Adipose tissue (tissue), 3 donors: ENCODE data around the gene RABGAP1L. TPM values are rescaled to one million over a fixed set of nuclear protein-coding genes. Genes with fewer than 3 reads are reported as not detected.

Source experiments
- H3K27ac ChIP-seq: one replicate; pipeline ENCODE4 v1.5.1; 2013; ENCODE audit warnings: low read depth, low read length
- WGBS, 3 donors: extraction: QIAGEN DNeasy Blood & Tissue Kit; methylation state at CpG; one replicate each; pipeline ENCODE4 v1.1.7; 2013; 5-methylcytosine and 5-hydroxymethylcytosine counted together
- polyA plus RNA-seq, 3 donors: library from polyadenylated mRNA; stranded (reverse); fragments of 200-250 nt; gene quantifications; one replicate each; pipeline ENCODE4 v1.2.3, GENCODE V29; 2013
- donor health status: healthy with polysubstance abuse.
- donor health status: Bipolar disorder and iron deficiency.
- donor health status: healthy.

The RABGAP1L gene
- polyA plus RNA-seq, 3 donors = 7.6 to 13.5 (median 10.3) TPM

DNA sequence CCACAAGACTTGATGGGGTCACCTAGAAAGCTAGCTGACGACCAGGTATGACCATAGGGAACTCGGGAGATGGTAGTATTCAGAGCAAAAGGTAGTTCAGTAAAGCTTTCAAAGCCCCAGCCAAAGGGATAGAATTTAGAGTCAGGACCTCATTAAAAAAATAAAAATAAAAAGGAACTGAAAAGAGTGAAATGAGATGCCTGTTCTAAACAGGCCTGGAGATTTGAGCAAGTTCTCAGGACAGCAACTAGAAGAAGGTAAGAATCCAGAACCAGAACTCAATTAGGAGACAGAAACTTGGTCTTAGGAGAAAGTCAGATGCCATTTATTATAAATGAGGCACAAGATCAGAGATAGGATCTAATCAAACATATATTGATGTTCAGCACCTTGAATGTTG, 575.0 kb downstream of the RABGAP1L start:
- no peak overlapping the region for H3K27ac ChIP-seq
- WGBS, 3 donors = 94 to 99% (median 95%) methylated on average over 2 of the region's 2 CpGs

DNA sequence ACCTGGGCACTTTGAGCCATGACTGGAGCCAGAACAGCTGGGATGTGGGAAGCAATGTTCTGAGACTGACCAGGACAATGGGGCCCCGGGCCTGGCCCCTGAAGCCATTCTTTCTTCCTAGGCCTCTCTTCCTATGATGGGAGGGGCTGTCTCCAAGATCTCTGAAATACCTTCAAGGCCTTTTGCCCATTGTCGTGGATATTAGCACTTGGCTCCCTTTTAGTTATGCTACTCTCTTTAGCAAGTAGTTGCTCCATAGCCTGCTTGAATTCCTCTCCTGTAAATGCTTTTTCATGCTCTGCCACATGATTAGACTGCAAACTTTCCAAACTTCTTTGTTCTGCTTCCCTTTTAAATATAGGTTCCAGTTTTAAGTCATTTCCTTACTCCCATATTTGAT, 577.5 kb downstream of the RABGAP1L start:
- 97 to 100% (median 100%) methylated on average over 2 of the region's 2 CpGs for WGBS, 3 donors
- H3K27ac ChIP-seq = no peak overlapping the region

DNA sequence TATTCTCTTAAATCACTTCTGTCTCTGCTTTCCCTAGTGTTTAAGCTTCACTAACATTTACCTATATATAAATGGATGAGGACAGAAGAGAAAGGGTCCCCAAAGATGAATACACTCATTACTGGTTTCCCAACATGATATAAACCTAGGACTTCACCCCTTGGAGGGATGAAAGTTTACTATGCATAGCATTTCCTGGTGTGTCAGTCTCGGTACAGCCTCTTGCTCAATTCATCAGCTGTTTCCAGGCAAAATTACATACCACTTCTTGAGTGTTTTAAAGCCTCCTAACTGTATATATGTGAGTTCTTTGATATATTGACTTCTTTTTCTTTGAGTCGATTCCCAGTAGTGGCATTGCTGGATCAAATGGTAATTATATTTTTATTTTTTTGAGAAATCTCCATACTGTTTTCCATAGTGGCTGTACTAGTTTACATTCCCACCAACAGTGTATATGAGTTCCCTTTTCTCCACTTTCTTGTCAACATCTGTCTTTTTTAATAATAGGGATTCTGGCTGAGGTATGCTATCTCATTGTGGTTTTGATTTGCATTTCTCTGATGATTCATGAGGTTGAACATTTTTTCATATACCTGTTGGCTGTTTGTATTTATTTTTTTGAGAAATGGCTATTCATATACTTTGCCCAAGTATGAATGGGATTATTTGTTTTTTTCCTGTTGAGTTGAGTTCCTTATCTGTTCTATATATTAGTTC, 581.1 kb downstream of the RABGAP1L start:
- 52 to 69% (median 57%) methylated on average over 2 of the region's 2 CpGs for WGBS, 3 donors
- H3K27ac ChIP-seq = no peak overlapping the region

DNA sequence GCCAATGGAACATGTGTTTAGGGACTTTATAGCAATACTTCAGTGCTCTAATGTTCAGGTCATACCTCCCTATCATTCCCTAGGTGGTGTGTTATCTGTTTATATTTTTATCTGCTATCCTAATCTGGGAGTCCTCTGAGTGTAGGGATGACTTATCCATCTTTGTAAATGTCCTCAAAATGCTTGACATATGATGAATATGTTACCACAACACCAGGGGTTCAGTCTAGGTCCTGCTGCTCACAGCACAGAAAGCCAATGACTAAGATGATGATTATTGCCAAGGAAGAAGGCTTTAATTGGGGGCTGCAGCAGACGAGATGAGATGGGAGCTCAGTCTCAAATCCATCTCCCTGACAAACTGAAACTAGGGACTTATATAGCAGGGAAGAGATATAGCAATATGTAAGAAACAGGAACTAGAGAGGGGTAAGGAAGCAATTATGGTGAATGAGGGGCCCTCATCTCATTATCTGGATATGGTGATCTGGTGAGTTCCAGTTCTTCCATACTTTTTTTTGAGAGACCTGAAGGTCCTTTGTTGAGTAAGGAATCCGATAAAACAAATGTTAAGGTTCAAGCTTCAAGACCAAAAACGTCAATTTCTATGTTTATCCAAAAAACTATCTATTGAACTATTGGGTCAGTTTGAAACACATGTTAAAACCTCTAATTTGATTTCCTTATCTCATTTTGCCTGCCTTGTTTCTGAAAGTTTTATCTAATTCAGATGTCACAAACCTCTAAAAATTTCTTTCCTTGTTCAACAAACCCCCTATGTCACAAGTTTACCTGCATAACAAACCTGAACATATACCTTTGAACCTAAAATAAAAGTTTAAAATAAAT, 583.7 kb downstream of the RABGAP1L start:
- 70 to 81% (median 71%) methylated on average over 3 of the region's 3 CpGs for whole genome bisulfite sequencing, 3 donors
- H3K27ac ChIP-seq = no peak overlapping the region

DNA sequence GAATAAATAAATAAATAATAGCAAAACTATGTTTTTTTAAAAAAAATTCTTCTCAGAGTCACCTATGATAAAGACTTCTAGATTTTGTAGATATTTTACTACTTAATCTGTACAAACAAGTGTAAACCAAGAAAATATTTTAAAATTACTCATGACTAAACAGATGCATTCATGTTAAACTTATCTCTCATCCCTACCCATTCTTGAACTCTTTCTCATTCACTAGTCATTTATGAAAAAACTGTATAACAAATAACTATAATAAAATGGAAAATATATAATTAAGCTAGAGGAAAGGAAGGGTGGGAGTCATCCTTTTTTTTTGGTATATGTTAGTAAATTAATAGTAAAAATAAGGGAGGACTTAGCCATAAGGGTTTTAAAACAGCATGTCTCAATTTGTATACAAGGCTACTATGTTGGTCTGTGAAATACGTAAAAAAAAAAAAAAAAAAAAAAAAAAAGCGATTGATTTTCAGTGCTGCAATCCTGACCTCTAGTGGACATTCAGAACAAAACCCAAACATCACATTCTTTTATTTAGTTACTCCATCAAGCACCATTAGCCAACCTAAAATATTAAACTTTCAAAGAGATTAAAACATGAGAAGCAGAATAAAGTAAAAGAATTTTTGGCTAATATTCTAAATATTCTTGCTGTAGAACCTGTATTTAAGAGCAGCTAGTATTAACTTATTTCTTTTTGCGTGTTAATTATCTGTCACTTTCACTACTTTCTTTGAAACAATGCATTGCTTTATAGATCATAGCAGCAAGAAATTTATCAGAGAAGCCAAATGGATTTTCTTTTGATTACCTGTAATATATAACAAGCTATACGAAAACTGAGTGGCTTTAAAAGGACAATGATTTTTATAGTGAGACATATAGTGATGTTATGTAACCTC, 584.6 kb downstream of the RABGAP1L start:
- WGBS, 3 donors = 20 to 33% (median 31%) methylated on average over 4 of the region's 4 CpGs

DNA sequence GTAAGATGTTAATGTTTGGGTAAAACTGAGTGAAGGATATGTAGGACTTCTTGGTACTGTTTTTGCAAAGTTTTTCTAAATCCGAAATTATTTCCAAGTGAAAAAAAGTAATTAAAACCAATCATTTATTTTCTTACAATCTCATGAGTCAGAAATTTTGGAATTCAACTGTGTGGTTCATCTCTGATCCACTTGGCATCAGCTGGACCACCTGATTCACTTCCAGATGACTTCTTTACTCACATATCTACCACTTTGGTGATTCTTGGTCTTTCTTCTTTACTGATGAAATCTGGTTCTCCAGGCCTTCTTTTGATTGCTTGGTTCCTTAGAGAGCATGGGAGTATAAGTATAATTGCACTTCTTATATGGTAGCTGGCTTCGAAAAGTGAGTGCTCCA, 585.6 kb downstream of the RABGAP1L start:
- H3K27ac ChIP-seq = no peak overlapping the region
- WGBS, 3 donors = 53 to 79% (median 77%) methylated on average over 2 of the region's 2 CpGs

More for the DNA sequence above, 584.6 kb downstream of the RABGAP1L start:
- H3K27ac ChIP-seq = no peak overlapping the region

DNA sequence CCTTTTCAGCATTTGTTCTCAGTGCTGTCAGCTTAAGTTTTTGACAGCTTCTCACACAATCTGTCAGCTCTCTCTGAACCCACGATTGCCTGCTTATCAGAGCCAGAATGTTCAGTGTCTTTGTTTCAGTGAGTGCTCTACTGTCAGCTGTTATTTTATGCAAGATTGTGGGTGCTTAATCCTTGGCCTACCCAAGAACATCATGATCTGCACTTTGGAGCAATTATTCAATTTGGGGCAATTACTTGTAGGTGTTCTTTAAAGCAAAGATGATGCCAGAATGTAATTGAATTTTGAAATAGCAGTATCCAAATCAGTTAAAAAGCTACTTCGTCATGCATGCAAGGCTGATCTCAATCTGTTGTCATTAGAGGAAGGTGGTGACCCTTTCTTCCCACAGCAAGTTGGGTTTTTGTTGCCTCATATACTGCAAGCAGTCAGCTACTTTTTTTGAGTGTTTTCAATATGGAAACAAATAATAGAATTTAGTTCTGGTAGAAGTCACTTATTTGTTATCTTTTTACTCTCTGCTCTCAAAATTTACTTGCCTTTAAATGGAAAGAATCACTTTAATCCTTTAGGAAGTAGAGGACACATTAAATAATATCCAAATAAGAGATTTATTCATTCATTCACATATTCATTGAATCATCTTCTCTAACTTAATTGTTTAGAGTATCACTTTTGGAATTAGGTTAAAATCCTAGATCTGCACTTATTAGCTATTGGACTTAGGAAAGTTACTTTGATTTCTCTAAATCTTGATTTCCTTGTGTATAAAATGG, 586.9 kb downstream of the RABGAP1L start:
- H3K27ac ChIP-seq = no peak overlapping the region
- 62 to 72% (median 68%) methylated on average over 2 of the region's 2 CpGs for WGBS, 3 donors

DNA sequence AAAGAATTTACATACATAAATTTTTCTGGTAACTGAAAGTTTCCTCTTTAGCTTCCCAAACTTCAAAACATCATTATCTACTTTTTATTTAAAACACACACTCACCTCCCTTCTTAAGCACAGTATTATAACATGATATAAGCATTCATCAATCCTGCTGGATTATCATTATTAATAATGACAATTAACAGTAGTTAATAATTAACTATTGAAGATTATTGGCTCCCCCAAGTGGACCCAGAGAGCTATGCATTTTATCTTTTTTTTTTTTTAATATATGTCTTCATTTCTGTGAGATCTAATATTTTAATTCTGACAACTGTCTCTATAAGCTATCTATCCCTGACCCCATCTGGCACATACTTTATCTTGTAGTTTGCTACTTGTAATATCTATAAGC, 588.3 kb downstream of the RABGAP1L start:
- no peak overlapping the region for H3K27ac ChIP-seq

DNA sequence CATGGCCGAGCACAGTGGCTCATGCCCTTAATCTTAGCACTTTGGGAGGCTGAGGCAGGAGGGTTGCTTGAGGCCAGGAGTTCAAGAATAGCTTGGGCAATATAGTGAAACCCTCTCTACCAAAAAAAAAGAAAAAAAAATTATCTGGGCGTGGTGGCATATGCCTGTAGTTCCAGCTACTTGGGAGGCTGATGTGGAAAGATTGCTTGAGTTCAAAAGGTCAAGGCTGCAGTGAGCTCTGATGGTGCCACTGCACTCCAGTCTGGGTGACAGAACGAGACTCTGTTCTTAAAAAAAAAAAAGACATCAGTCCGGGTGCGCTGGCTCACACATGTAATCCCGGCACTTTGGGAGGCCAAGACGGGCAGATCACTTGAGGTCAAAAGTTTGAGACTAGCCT, 589.3 kb downstream of the RABGAP1L start:
- no peak overlapping the region for H3K27ac ChIP-seq
- WGBS, 3 donors = 91 to 96% (median 95%) methylated on average over 7 of the region's 7 CpGs

DNA sequence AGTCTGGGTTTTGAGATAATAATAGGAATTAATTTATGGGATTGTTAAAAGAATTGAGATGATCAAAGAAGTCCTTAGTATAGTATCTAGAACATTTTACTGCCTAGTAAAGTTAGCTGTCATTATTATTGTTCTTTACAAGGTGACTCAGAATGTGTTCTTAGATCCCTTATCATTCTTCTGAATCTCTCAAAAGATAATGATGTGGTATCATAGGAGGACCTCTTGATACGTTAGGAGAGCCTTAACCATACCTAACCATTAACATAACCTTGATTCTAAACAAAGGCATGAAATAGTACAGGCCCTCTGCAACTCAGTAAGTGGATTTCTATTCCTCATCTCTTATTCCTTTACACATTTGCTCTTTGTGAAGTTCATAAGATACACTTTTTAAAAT, 593.8 kb downstream of the RABGAP1L start:
- no peak overlapping the region for H3K27ac ChIP-seq
- 76 to 94% (median 81%) methylated on average over 1 of the region's 1 CpG for WGBS, 3 donors

DNA sequence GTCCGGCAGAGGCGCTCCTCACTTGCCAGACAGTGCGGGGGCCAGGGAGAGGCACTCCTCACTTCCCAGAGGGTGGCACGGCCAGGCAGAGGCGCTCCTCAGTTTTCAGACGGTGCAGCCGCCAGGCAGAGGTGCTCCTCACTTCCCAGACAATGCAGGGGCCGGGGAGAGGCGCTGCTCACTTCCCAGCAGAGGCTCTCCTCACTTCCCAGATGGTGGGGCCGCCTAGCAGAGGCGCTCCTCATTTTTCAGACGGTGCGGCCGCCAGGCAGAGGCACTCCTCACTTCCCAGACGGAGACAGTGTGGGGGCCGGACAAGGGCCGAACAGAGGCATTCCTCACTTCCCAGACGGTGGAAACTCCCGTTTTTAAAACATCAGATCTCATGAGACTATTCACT, 602.0 kb downstream of the RABGAP1L start:
- no peak overlapping the region for H3K27ac ChIP-seq
- WGBS, 3 donors = 89 to 94% (median 91%) methylated on average over 19 of the region's 19 CpGs

DNA sequence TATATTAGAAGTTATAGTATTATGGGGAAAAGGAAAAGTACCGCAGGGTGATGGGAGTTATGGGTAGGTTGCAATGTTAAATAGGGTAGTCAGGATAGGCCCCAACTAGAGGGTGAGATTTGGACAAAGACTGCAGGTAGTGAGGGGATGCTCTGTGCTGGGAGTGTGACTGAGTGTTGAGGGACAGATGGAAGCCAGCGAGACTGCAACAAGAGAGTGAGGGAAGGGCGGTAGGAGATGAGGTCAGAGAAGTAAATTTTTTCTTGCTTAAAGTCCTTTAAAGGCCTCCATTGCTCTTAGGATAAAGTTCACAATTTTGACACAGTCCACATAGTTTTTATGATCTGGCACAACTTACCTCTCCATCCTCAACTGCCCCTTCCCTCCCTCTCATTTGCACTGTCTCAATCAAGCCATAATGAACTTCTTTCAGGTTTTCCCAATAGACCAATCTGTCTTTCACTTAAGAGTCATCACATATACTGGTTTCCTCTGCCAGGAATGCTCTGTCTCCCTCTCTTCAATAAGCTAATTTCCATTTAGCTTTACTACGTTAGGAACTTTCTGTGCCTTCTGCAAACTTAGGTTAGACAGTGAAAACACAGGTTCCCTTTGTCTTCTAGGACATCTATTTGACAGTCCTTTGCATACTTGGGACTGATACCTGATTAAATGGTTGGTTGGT, 602.7 kb downstream of the RABGAP1L start:
- H3K27ac ChIP-seq = no peak overlapping the region
- 87 to 99% (median 94%) methylated on average over 4 of the region's 4 CpGs for WGBS, 3 donors

DNA sequence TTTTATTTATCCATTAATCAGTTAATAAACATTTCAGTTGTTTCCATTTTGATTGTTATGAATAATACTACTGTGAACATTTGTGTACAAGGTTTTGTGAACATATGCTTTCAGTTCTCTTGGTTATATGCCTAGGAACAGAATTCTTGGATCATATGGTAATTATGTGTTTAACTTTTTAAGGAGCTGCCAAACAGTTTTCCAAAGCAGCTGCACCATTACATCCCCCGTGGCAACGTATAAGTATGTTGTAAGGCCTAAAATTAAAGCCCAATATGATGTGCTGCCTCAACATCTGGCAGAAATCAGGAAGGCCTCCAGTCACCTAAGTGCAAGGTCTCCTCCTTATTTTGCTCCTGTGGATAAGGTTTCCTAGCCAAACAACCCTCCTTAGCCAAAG, 604.9 kb downstream of the RABGAP1L start:
- H3K27ac ChIP-seq = no peak overlapping the region
- 49 to 82% (median 78%) methylated on average over 2 of the region's 2 CpGs for WGBS, 3 donors

DNA sequence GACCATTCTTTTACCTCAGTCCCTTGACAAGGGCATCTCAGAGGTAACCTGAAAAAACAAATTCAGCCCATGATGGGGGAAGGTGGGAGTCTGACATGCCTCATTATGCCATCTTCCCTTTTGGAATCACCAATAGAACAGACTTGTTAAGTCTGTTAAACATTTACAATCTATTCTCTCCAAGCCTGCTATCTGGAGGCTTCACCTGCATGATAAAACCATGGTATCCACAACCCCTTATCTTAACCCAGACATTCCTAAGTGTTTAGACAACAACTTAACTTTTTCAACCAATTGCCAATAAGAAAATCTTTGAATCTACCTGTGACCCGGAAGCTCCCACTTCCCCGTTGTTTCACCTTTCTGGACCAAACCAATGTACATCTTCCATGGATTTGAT, 607.4 kb downstream of the RABGAP1L start:
- WGBS, 3 donors = 93 to 98% (median 94%) methylated on average over 2 of the region's 2 CpGs

DNA sequence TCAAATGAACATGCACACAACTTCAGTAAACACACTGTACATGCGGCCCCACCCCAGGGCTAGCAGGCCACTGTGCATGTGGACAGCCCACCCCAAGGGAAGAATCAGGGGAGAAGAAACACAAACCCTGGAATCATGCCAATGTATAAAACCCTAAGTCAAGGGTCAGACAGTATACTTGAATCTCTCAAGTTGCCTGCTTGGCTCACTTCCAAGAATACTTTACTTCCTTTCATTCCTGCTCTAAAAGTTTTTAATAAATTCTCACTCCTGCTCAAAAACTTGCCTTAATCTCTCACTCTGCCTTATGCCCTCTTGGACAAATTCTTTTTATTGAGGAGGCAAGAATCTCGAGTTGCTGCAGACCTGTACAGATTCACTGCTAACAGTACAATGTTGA, 609.2 kb downstream of the RABGAP1L start:
- H3K27ac ChIP-seq = no peak overlapping the region
- WGBS, 3 donors = 38 to 58% (median 44%) methylated on average over 2 of the region's 2 CpGs

More for the DNA sequence above, 607.4 kb downstream of the RABGAP1L start:
- H3K27ac ChIP-seq = no peak overlapping the region

DNA sequence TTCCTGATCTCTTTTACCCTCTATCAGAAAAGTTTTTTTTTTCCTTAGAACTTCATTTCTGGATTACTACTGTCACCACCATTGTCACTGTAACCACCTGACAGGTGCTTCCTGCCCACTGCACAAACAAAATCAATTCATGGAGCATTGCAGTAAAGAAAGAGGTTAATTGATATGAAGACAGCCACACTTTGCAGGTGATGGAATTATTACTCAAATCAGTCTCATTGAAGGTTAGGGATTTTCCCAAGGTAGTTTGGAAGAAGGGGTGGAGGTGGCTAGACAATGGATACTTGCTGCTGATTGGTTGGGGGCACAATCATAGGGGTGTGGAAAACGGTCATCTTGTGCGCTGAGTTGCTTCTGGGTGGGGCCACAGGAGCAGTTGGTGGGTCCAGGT, 609.6 kb downstream of the RABGAP1L start:
- 77 to 89% (median 86%) methylated on average over 2 of the region's 2 CpGs for WGBS, 3 donors
- no peak overlapping the region for H3K27ac ChIP-seq

DNA sequence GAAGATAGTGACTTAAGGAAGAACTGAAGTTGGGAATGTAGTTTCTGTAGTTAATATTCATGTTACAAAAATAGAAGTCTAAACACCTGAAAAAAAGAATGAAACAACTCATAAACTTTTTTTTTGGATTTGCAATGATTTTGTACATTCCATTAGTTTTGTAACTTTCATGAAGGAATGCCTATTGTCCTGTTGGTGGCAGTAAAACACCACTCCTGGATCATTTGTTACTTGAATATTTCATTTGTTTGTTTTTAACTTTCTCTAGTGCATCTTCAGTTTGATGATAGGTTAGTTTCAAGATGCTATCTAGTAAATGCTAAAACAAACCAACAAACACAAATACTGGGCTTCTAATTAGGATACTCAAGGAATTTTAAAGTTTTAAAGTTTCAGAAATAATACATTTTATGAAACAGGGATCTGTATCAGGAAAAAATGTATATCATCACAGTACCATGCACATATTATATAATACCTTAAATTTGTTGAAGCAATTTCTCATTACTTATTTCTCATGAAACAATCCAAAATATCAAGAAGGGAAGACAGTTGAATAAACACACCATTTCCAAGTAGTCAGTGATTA, 610.7 kb downstream of the RABGAP1L start:
- H3K27ac ChIP-seq = no peak overlapping the region
